Neural progenitor cell (in vitro differentiated cells): Measurements from ENCODE around the gene OOSP4A. TPM values are rescaled to one million over a fixed set of nuclear protein-coding genes. Genes with fewer than 3 reads are reported as not detected.

Experiments
- DNase-seq: peaks from one replicate; pipeline ENCODE4 v3.0.0-alpha.2; 2016; ENCODE audit warnings: low spot score
- H2AFZ ChIP-seq: fragments of 200-600 bp; sonication (generic); replicated peaks from 2 replicates; pipeline ENCODE4 v1.6.1; 2016; ENCODE audit warnings: antibody characterized with exemption
- H3F3A ChIP-seq: fragments of 200-600 bp; sonication (generic); 2 replicates; pipeline ENCODE4 v1.6.1; 2016; ENCODE audit warnings: antibody characterized with exemption, low read depth
- H3K27ac ChIP-seq: fragments of 200-600 bp; sonication (generic); 2 replicates; pipeline ENCODE4 v1.5.1; 2016; ENCODE audit warnings: mild to moderate bottlenecking
- H3K27me3 ChIP-seq: fragments of 200-600 bp; sonication (generic); 2 replicates; pipeline ENCODE4 v1.6.1; 2016; ENCODE audit warnings: mild to moderate bottlenecking, moderate library complexity
- H3K36me3 ChIP-seq: fragments of 200-600 bp; sonication (generic); 2 replicates; pipeline ENCODE4 v1.5.1; 2016
- H3K4me1 ChIP-seq: fragments of 200-600 bp; sonication (generic); 2 replicates; pipeline ENCODE4 v1.6.1; 2016; ENCODE audit warnings: mixed run types
- H3K4me2 ChIP-seq: fragments of 200-600 bp; sonication (generic); 2 replicates; pipeline ENCODE4 v1.6.1; 2016
- H3K4me3 ChIP-seq: fragments of 200-600 bp; sonication (generic); 2 replicates; pipeline ENCODE4 v1.5.1; 2016
- H3K79me2 ChIP-seq: fragments of 200-600 bp; sonication (generic); 2 replicates; pipeline ENCODE4 v1.6.1; 2016; ENCODE audit warnings: low read depth
- H3K9ac ChIP-seq: fragments of 200-600 bp; sonication (generic); 2 replicates; pipeline ENCODE4 v1.6.1; 2016
- H3K9me3 ChIP-seq: fragments of 200-600 bp; sonication (generic); 2 replicates; pipeline ENCODE4 v1.5.1; 2016; ENCODE audit warnings: low read depth
- H4K20me1 ChIP-seq: fragments of 200-600 bp; sonication (generic); 2 replicates; pipeline ENCODE4 v1.6.1; 2016; ENCODE audit warnings: low read depth
- H3K27ac Mint-ChIP-seq: 3 replicates; pipeline ENCODE4 v1.8.0; 2021; ENCODE audit warnings: mixed read lengths
- H3K27me3 Mint-ChIP-seq: 2 replicates; pipeline ENCODE4 v1.8.0; 2022; ENCODE audit warnings: low read depth, mild to moderate bottlenecking, inconsistent platforms, moderate library complexity, mixed read lengths; ENCODE audit not compliant: insufficient read depth
- H3K36me3 Mint-ChIP-seq: 3 replicates; pipeline ENCODE4 v1.8.0; 2021; ENCODE audit warnings: mixed read lengths
- H3K4me1 Mint-ChIP-seq: 3 replicates; pipeline ENCODE4 v1.8.0; 2021; ENCODE audit warnings: mixed read lengths
- H3K4me3 Mint-ChIP-seq: 3 replicates; pipeline ENCODE4 v1.8.0; 2021; ENCODE audit warnings: mild to moderate bottlenecking, moderate library complexity, mixed read lengths
- H3K9me3 Mint-ChIP-seq: 3 replicates; pipeline ENCODE4 v1.8.0; 2020; ENCODE audit warnings: mixed read lengths
- EZH2 ChIP-seq: fragments of 200-600 bp; sonication (generic); IDR thresholded peaks from 2 replicates; pipeline ENCODE4 v1.6.1; 2017; ENCODE audit warnings: antibody characterized with exemption, mild to moderate bottlenecking, moderate library complexity
- EZH2phosphoT487 ChIP-seq: fragments of 200-600 bp; sonication (generic); IDR thresholded peaks from 2 replicates; pipeline ENCODE4 v1.6.1; 2017; ENCODE audit warnings: antibody characterized with exemption
- total RNA-seq: library from RNA; depleted of rRNA; stranded (reverse); fragments of >200 nt; gene quantifications from 2 replicates; pipeline ENCODE4 v1.2.3, GENCODE V29; 2015; ENCODE audit warnings: low replicate concordance
- TF ChIP-seq, protein P1 (sequence below): fragments of 200-600 bp; sonication (generic); IDR thresholded peaks from 2 replicates; pipeline ENCODE4 v1.5.1; 2017; ENCODE audit warnings: antibody characterized with exemption, mild to moderate bottlenecking

The OOSP4A gene
- total RNA-seq, 1 donor from 2014 or later: not detected

DNA sequence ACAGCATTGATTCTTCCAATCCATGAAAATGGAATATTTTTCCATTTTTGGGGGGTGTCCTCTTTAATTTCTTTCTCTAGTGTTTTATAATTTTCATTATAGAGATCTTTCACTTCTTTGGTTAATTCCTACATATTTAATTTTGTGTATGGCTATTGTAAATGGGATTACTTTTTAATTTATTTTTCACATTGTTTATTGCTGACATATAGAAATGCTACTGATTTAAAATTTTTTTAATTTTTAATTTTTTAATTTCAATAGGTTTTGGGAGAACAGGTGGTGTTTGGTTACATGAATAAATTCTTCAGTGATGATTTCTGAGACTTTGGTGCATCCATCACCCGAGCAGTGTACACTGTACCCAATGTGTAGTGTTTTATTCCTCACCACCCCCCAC is 26.6 kb downstream of the OOSP4A start:
- Mint-ChIP-seq H3K4me1 (no peaks in the 10 kb centered on the region), H3K4me3 (no peak overlapping the region), H3K27me3 (peaks cover 3% of the 10 kb centered on the region), H3K36me3 (no peaks in the 10 kb centered on the region), H3K9me3 (peaks cover 10% of the 10 kb centered on the region), H3K27ac (no peak overlapping the region)
- Histone ChIP-seq H3K9ac (no peak overlapping the region), H3K4me3 (no peak overlapping the region), H3K36me3 (no peaks in the 10 kb centered on the region), H3K27me3 (no peaks in the 10 kb centered on the region), H4K20me1 (no peaks in the 10 kb centered on the region), H3F3A (no peaks in the 10 kb centered on the region), H3K4me1 (no peaks in the 10 kb centered on the region), H3K9me3 (peaks cover 9% of the 10 kb centered on the region), H2AFZ (no peak overlapping the region), H3K79me2 (no peaks in the 10 kb centered on the region), H3K27ac (no peak overlapping the region), H3K4me2 (no peak overlapping the region)
- no peak for DNase-seq
- TF ChIP-seq EZH2phosphoT487 (no peak), EZH2 (no peak)
- TF ChIP-seq, protein P1, sequence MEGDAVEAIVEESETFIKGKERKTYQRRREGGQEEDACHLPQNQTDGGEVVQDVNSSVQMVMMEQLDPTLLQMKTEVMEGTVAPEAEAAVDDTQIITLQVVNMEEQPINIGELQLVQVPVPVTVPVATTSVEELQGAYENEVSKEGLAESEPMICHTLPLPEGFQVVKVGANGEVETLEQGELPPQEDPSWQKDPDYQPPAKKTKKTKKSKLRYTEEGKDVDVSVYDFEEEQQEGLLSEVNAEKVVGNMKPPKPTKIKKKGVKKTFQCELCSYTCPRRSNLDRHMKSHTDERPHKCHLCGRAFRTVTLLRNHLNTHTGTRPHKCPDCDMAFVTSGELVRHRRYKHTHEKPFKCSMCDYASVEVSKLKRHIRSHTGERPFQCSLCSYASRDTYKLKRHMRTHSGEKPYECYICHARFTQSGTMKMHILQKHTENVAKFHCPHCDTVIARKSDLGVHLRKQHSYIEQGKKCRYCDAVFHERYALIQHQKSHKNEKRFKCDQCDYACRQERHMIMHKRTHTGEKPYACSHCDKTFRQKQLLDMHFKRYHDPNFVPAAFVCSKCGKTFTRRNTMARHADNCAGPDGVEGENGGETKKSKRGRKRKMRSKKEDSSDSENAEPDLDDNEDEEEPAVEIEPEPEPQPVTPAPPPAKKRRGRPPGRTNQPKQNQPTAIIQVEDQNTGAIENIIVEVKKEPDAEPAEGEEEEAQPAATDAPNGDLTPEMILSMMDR: no peak

DNA sequence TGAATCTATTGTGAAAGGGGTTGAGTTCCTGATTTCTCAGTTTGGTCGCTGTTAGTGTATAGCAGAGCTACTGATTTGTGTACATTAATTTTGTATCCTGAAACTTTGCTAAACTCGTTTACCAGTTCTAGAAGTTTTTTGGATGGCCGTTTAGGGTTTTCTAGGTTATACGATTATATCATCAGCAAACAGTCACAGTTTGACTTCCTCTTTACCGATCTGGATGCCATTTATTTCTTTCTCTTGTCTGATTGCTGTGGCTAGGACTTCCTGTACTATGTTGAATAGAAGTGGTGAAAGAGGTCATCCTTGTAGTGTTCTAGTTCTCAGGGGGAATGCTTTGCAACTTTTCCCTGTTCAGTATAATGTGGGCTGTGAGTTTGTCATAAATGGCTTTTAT is 28.6 kb downstream of the OOSP4A start:
- Histone ChIP-seq H3K4me3 (no peak overlapping the region), H3K9me3 (peaks cover 9% of the 10 kb centered on the region), H3K4me1 (no peaks in the 10 kb centered on the region), H3K9ac (no peak overlapping the region), H4K20me1 (no peaks in the 10 kb centered on the region), H3F3A (no peaks in the 10 kb centered on the region), H3K79me2 (no peaks in the 10 kb centered on the region), H3K27me3 (no peaks in the 10 kb centered on the region), H3K27ac (no peak overlapping the region), H3K4me2 (no peak overlapping the region), H3K36me3 (no peaks in the 10 kb centered on the region), H2AFZ (no peak overlapping the region)
- DNase-seq: no peak
- Mint-ChIP-seq H3K27me3 (peaks cover 3% of the 10 kb centered on the region), H3K36me3 (no peaks in the 10 kb centered on the region), H3K4me3 (no peak overlapping the region), H3K4me1 (no peaks in the 10 kb centered on the region), H3K27ac (no peak overlapping the region), H3K9me3 (peaks cover 10% of the 10 kb centered on the region)
- no peak for TF ChIP-seq EZH2
- TF ChIP-seq, protein P1: no peak
- TF ChIP-seq EZH2phosphoT487: no peak

DNA sequence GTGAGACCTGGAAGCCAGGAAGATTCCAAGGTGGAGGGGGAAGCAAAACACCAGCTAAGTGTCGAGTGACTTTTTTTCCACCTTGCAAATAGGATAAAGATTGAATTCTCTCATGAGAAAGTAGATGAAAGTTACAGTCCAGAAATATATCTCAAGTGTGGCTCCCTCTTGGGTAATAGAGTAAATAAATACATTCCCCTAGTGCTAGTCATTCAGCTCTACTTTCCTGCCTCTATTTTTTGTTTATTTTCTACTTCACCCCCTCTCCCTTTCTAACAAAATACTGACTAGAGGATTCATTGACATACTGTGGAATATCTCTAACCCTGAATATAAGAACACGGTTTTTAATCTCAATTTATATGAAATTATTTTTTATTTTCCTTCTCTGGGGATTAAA is 34.0 kb downstream of the OOSP4A start:
- no peaks in the 10 kb centered on the region for H3K9me3 ChIP-seq
- no peaks in the 10 kb centered on the region for H3K4me1 ChIP-seq
- Mint-ChIP-seq H3K4me3 (no peak overlapping the region), H3K27me3 (peaks cover 2% of the 10 kb centered on the region), H3K27ac (no peak overlapping the region), H3K4me1 (no peaks in the 10 kb centered on the region), H3K36me3 (no peaks in the 10 kb centered on the region), H3K9me3 (no peaks in the 10 kb centered on the region)
- no peaks in the 10 kb centered on the region for H3F3A ChIP-seq
- H4K20me1 ChIP-seq: no peaks in the 10 kb centered on the region
- TF ChIP-seq EZH2phosphoT487 (no peak), EZH2 (no peak)
- TF ChIP-seq, protein P1: no peak
- no peak overlapping the region for H3K4me2 ChIP-seq
- H3K27ac ChIP-seq: no peak overlapping the region
- DNase-seq: no peak
- H3K9ac ChIP-seq: no peak overlapping the region
- H3K36me3 ChIP-seq: no peaks in the 10 kb centered on the region
- H3K27me3 ChIP-seq: no peaks in the 10 kb centered on the region
- no peak overlapping the region for H2AFZ ChIP-seq
- no peak overlapping the region for H3K4me3 ChIP-seq
- H3K79me2 ChIP-seq: no peaks in the 10 kb centered on the region

DNA sequence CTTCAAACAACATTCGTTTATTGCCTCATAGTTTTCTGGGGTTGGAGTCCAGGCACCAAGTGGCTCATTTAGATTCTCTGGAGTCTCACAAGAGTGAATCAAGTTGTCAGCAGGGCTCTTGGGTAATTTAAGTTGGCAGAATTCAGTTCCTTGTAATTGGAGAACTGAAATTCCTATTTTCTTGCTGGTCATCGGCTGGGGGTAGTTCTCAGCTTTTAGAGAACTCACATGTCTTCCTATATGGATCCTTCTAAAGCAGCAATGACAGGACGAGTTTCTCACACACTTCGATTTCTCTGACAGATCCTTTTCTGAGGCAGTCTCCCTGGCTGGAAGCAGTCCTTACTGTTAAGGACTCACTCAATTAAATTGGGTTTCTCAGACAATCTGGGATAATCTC is 35.9 kb downstream of the OOSP4A start:
- H3K9me3 Mint-ChIP-seq: no peaks in the 10 kb centered on the region
- no peak overlapping the region for H3K27ac ChIP-seq

More for the DNA sequence above, 35.9 kb downstream of the OOSP4A start:
- Mint-ChIP-seq H3K4me3 (no peak overlapping the region), H3K27me3 (peaks cover 2% of the 10 kb centered on the region), H3K27ac (no peak overlapping the region), H3K4me1 (no peaks in the 10 kb centered on the region), H3K36me3 (no peaks in the 10 kb centered on the region)
- H3K27me3 ChIP-seq: no peaks in the 10 kb centered on the region
- H3K9me3 ChIP-seq: no peaks in the 10 kb centered on the region
- H3F3A ChIP-seq: no peaks in the 10 kb centered on the region
- H3K4me3 ChIP-seq: no peak overlapping the region
- no peaks in the 10 kb centered on the region for H3K4me1 ChIP-seq
- no peak overlapping the region for H3K4me2 ChIP-seq
- H3K36me3 ChIP-seq: no peaks in the 10 kb centered on the region
- no peaks in the 10 kb centered on the region for H4K20me1 ChIP-seq
- H3K9ac ChIP-seq: no peak overlapping the region
- peak overlapping the region; percentile 12 for H2AFZ ChIP-seq
- TF ChIP-seq EZH2 (no peak), EZH2phosphoT487 (no peak)
- TF ChIP-seq, protein P1: no peak
- DNase-seq: peak; percentile 5
- H3K79me2 ChIP-seq: no peaks in the 10 kb centered on the region
